NCI-H1436 (cell line): Measurements from ENCODE around the gene UBE3D.
"Not testable (repeated sequence)": the region's sequence is repeated elsewhere in the genome, so short reads cannot be mapped to it uniquely, and the experiment has no call there.

Source experiments
- DNase-seq: peaks from one replicate; lab custom pipeline; 2025; lab: John Stamatoyannopoulos, UW

The UBE3D gene

DNA sequence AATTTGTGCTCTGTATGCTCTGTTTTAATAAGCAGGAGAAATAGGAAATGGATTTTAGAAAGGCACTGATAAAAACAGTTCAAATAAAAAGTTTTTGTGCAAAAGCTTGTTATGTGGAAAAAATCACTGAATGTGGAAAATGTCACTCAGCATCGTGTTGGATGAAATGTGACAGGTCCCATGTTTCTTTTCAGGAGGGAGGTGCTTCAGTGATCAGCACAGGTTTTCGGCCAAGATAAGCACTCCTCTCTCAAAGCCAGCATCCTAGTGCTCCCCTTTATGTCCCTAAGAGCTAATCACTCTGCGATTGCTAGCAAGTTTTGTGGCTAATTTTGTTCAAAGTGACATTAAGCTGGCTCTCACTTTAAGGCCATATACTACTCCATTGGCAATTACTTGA, 12.0 kb downstream of the UBE3D start:
- DNase-seq = no peak

- DNase-seq = no peak
Observed at GRCh38 chr6:83051377-83052172, 14.1 kb downstream of the UBE3D start.

DNA sequence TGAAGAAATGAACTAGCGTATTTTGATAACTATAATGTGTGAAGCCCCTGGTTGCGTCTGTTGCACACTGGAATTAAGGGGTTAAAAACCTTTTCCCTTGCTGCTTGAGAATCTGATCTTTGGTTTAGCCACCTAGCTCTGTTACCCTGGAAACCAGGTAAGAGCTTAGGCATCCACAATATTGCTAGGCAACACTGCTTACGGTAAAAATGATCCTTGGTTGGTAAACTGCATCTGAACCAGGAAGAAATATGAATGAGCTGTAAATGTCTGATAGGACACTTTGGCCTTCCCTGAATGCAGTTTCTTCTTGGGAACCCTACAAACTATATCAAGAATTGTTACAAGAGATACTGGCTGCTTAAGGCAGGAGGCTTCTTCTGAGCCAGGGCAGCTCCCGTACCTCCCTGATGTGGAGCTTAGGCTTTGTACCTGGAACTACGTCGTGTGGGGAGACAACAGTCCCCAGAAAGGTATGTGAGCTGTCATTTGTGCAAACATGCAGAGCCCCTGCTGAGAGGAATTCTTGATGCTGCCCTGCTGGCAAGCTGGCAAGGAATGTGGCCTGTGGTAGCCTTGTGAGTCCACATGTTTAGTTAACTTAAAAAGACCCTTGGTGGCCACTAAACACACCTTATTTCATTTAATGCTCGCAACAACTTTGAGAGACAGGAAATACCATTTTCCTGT, 18.4 kb downstream of the UBE3D start:
- DNase-seq = no peak

- DNase-seq = no peak
Observed at GRCh38 chr6:83044091-83044768, 21.4 kb downstream of the UBE3D start.

- peak; percentile 1 for DNase-seq
Observed at GRCh38 chr6:83042467-83043053, 23.1 kb downstream of the UBE3D start.

- DNase-seq = no peak
Observed at GRCh38 chr6:83038246-83038645, 27.4 kb downstream of the UBE3D start.

GRCh38 chr6:83031689-83032088, 34.0 kb downstream of the UBE3D start:
- no peak for DNase-seq

- no peak for DNase-seq
Observed at GRCh38 chr6:83019741-83020140, 45.9 kb downstream of the UBE3D start.

DNA sequence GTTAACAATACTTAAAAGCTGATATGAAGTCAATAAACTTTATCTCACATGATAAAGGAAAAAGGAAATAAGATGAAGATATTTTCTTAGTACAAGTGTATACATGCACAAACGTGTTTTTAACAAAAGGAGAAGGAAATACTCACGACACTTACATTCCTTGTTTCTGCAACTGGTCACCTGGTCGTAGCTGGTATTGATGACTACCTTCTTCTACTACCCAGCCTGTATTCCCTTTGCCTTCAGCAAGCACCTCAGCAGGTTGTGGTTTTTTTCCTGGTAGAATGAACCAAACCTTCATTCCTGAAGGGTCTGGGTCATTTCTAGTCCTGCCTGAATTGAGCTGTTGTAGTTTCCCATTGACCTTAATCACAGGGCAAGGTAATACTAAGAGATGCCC, 54.5 kb downstream of the UBE3D start:
- DNase-seq = not testable (repeated sequence)

DNA sequence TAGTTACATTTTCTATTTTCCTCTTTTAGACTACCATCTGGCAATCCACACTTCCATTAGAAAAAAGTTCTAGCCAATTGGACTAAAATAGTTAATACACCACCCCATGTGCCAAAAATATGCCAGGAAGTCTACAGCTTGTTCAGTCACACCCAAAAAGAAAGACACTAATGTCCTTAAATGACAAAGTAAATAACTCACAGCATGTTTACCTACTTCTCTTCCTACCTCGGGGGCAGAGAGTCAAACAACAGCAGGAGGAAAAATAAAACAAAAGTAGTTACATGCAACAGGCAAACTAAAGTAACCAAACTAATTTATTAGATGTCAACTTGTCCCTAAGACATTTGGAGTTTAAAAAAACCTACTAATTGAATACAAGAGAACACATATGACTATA, 57.0 kb downstream of the UBE3D start:
- no peak for DNase-seq

DNA sequence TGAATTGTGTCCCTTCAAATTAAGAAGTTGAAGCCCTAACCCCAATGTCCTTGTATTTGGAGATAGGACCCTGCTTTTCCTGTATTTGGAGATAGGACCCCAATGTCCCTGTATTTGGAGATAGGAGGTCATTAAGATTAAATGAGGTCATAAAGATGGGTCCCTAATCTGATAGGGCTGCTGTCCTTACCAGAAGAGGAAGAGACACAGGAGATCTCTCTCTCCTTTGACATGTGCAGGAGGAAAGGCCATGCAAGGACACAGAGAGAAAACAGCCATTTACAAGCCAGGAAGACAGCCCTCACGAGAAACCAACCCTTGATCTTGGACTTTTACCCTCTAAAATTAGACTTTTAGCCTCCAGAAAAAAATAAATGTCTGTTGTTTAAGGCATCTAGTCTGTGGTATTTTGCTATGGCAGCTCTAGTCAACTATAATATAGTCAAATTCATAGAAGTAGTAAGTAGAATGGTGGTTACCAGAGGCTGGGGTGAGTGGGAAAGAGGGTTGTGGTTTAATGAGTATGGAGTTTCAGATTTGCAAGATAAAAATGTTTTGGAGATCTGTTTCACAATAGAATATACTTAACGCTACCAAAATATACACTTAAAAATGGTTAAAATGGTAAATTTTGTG, 59.3 kb downstream of the UBE3D start:
- DNase-seq = no peak

DNA sequence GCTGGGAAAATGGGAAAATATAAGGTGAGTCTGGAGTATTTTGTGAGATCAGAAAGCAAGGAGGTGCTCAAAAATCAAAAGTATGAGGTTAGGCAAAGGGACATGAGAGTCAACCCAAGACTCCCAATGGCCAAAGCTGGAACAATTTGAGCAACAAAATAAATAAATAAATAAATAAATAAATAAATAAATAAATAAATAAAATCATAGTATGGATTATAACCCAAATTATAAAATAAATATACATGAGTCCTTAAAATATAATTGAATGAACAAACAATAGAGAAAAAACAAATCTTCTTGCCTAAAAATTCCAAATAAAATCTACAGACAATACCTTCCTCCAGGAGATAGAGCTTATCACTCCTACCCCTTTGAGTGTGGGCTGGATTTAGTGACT, 69.5 kb downstream of the UBE3D start:
- DNase-seq = no peak

DNA sequence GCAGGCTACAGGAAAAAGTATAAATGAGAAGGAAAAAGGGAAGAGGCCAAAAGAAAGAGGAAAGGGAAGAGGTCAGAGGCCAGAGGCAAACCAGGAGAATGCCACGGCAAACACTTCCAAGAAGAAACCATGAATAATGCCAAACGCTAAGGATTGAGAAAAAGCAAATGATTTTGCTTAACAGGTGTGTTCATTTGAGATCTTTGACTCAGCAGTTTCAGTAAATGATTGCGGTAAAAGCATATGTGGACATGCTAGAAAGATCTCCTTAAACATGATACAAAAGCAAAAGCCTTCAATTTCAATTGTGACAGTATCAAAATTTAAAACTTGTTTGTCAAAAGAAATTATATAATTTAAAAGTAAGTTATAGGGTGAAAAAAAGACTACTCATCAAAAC, 70.6 kb downstream of the UBE3D start:
- DNase-seq = no peak

- no peak for DNase-seq
Observed at GRCh38 chr6:82989736-82990290, 75.8 kb downstream of the UBE3D start.

GRCh38 chr6:82988930-82989351, 76.7 kb downstream of the UBE3D start:
- DNase-seq = no peak

DNA sequence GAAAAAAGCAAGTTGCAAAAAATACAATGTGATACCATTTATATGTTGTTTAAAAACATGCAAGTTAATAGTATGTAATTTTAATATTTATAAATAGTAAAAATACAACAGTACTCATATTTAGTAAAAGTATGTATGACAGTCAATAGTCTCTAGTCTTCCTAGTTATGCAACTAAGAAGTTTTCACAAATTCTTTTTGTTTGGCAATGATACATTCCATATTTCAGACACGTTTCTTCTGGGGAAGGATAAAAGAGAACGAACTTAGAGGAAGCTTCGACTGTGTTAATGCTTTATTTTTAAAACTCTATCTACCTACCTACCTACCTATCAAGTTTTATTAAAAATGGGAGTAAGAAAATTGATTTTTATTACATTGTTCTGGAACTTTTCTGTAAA, 77.7 kb downstream of the UBE3D start:
- DNase-seq = no peak

- DNase-seq = no peak
Observed at GRCh38 chr6:82987416-82987815, 78.2 kb downstream of the UBE3D start.

DNA sequence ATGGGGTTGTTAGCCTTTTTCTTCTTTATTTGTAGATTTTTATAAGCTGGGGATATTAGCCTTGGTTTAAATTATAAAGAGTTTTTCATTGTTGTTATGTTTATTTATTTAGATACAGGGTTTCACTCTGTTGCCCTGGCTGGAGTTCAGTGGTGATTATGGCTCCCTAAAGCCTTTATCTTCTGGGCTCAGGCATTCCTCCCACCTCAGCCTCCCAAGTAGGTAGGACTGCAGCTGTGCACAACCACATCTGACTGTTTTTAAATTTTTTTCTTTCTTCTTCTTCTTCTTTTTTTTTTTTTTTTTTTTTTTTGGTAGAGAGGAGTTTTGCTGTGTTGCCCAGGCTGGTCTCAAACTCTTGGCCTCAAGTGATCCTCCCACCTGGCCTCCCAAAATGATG, 80.9 kb downstream of the UBE3D start:
- no peak for DNase-seq

DNA sequence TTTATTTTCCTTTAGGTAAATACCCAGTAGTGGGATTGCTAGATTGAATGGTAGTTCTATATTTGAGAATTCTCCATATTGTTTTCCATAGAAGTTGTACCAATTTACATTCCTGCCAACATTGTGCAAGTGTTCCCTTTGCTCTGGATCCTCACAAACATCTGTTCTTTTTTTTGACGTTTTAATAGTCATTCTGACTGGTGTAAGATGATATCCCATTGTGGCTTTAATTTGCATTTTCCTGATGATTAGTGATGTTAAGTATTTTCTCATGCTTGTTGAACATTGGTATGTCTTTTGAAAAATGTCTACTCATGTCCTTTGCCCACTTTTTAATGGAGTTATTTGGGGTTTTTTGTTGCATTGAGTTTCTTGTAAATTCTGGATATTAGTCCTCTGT, 85.6 kb downstream of the UBE3D start:
- no peak for DNase-seq

DNA sequence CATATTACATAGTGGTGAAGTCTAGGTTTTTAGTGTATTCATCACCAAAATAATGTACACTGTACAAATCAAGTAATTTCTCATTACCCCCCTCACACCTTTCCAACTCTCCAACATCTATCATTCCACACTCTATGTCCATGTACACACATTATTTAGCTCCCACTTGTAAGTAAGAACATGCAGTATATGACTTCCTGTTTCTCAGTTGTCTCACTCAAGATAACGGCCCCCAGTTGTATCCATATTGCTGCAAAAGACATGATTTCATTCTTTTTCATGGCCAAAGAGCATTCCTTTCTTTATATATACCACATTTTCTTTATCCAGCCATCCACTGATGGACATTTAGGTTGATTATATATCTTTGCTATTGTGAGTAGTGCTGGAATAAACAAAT, 86.0 kb downstream of the UBE3D start:
- no peak for DNase-seq

GRCh38 chr6:82978362-82978945, 87.2 kb downstream of the UBE3D start:
- DNase-seq = no peak

DNA sequence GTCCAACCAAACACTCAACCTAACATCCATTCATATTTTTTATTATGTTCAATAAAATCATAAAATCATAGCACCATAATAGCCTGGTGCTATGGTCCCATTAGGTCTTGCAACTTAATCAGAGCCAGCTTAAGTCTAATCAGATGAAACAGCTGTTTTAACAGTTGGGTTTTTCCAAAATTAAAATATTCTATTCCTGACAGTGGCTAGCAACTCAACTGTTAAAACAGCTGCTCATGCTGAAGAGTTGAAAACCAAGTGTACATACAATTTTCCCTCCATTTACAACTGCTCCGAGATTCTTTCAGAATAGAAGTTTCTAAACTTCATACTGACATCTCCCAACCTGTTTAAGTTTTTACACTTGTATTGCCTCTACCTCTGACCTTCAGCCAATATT, 89.5 kb downstream of the UBE3D start:
- DNase-seq = no peak
